DOHH2 (cell line): ENCODE results near the gene FAM171A1.

Source experiments
- H3F3A ChIP-seq: fragments of 200-600 bp; sonication (generic), shearing (Covaris generic); 2 replicates; pipeline ENCODE4 v1.6.0; 2016; ENCODE audit warnings: antibody characterized with exemption, mild to moderate bottlenecking; ENCODE audit not compliant: control insufficient read depth, insufficient read depth
- H3K27ac ChIP-seq: fragments of 200-600 bp; sonication (generic); 2 replicates; pipeline ENCODE4 v1.5.1; 2014; ENCODE audit warnings: low read depth, mild to moderate bottlenecking, low read length, moderate library complexity
- H3K27me3 ChIP-seq: fragments of 200-600 bp; sonication (generic); 2 replicates; pipeline ENCODE4 v1.6.1; 2014; ENCODE audit warnings: mild to moderate bottlenecking, low read length, mixed read lengths; ENCODE audit not compliant: control insufficient read depth
- H3K36me3 ChIP-seq: fragments of 200-600 bp; sonication (generic); 2 replicates; pipeline ENCODE4 v1.6.1; 2014; ENCODE audit warnings: mild to moderate bottlenecking, low read length, moderate library complexity, mixed read lengths; ENCODE audit not compliant: control insufficient read depth
- H3K4me1 ChIP-seq: fragments of 200-600 bp; sonication (generic); 2 replicates; pipeline ENCODE4 v1.6.1; 2014; ENCODE audit warnings: mild to moderate bottlenecking, low read length, mixed read lengths; ENCODE audit not compliant: control insufficient read depth
- H3K4me2 ChIP-seq: fragments of 200-600 bp; sonication (generic); 2 replicates; pipeline ENCODE4 v1.6.0; 2014; ENCODE audit warnings: mild to moderate bottlenecking, low read length, moderate library complexity
- H3K4me3 ChIP-seq: fragments of 200-600 bp; sonication (generic); 2 replicates; pipeline ENCODE4 v1.5.1; 2014; ENCODE audit warnings: mild to moderate bottlenecking, low read length, mixed read lengths
- H3K79me2 ChIP-seq: fragments of 200-600 bp; sonication (generic); 2 replicates; pipeline ENCODE4 v1.6.1; 2014; ENCODE audit warnings: mild to moderate bottlenecking, low read length, mixed read lengths; ENCODE audit not compliant: control insufficient read depth
- H3K9me2 ChIP-seq: fragments of 200-600 bp; sonication (generic); replicated peaks from 2 replicates; pipeline ENCODE4 v1.6.1; 2014; ENCODE audit warnings: mild to moderate bottlenecking, low read length, mixed read lengths; ENCODE audit not compliant: control insufficient read depth
- H3K9me3 ChIP-seq: fragments of 200-600 bp; sonication (generic); 2 replicates; pipeline ENCODE4 v1.6.1; 2014; ENCODE audit warnings: antibody characterized with exemption, low read length, mixed read lengths; ENCODE audit not compliant: control insufficient read depth, insufficient read depth
- H4K20me1 ChIP-seq: fragments of 200-600 bp; sonication (generic); 2 replicates; pipeline ENCODE4 v1.6.0; 2014; ENCODE audit warnings: low read depth, mild to moderate bottlenecking, antibody characterized with exemption, low read length, moderate library complexity; ENCODE audit not compliant: control insufficient read depth, insufficient read depth
- CTCF ChIP-seq: fragments of 200-600 bp; sonication (generic); IDR thresholded peaks from one replicate; pipeline ENCODE4 v1.5.1; 2014; ENCODE audit warnings: antibody characterized with exemption, mild to moderate bottlenecking, low read depth, low read length; ENCODE audit not compliant: poor library complexity, severe bottlenecking
- EZH2phosphoT487 ChIP-seq: fragments of 200-600 bp; sonication (generic); IDR thresholded peaks from 2 replicates; pipeline ENCODE4 v1.6.1; 2017; ENCODE audit warnings: borderline replicate concordance, mild to moderate bottlenecking, antibody characterized with exemption, low read length, moderate library complexity, mixed read lengths

FAM171A1 gene

DNA sequence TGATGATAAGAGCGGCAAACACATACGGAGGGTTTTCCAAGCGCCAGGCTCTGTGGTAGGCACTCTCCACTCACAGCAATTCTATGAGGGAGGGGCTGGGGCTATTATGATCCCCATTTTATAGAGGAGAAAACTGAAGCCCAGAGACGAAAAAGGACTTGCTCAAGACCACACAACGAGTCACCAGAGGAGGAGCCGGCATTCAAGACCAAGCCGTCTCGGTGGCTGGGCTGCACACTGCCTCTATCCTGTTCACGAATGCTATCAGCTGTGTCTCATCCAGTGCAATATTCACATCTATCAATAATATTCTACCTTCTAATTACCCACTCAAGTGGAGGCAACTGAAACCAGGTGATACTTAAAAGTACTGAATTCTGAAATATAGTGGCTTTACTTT lies 134.7 kb downstream of the FAM171A1 start:
- Histone ChIP-seq H3K36me3 (no peaks in the 10 kb centered on the region), H3K27me3 (no peaks in the 10 kb centered on the region), H3K9me2 (no peaks in the 10 kb centered on the region), H3K27ac (no peak overlapping the region), H3K4me3 (no peak overlapping the region), H4K20me1 (no peaks in the 10 kb centered on the region), H3K9me3 (no peaks in the 10 kb centered on the region), H3K79me2 (no peaks in the 10 kb centered on the region), H3K4me2 (no peak overlapping the region), H3F3A (no peaks in the 10 kb centered on the region), H3K4me1 (no peaks in the 10 kb centered on the region)
- TF ChIP-seq EZH2phosphoT487: no peak
- TF ChIP-seq CTCF: no peak

- no peak for TF ChIP-seq CTCF
- TF ChIP-seq EZH2phosphoT487: no peak
- no peak overlapping the region for H3K4me3 ChIP-seq
Observed at GRCh38 chr10:15232279-15232678, 138.8 kb downstream of the FAM171A1 start.

GRCh38 chr10:15231426-15231825 lies 139.7 kb downstream of the FAM171A1 start:
- Histone ChIP-seq H3K27me3 (no peaks in the 10 kb centered on the region), H3K9me2 (no peaks in the 10 kb centered on the region), H3K9me3 (no peaks in the 10 kb centered on the region), H3K36me3 (no peaks in the 10 kb centered on the region), H3K4me3 (no peak overlapping the region), H3K4me2 (no peak overlapping the region), H3K4me1 (no peaks in the 10 kb centered on the region), H3K27ac (no peak overlapping the region), H4K20me1 (no peaks in the 10 kb centered on the region), H3K79me2 (no peaks in the 10 kb centered on the region), H3F3A (no peaks in the 10 kb centered on the region)
- TF ChIP-seq CTCF (no peak), EZH2phosphoT487 (no peak)

More at GRCh38 chr10:15232279-15232678, 138.8 kb downstream of the FAM171A1 start:
- Histone ChIP-seq H3K36me3 (no peaks in the 10 kb centered on the region), H4K20me1 (no peaks in the 10 kb centered on the region), H3K27ac (no peak overlapping the region), H3K9me3 (no peaks in the 10 kb centered on the region), H3K4me2 (no peak overlapping the region), H3K79me2 (no peaks in the 10 kb centered on the region), H3K27me3 (no peaks in the 10 kb centered on the region), H3K4me1 (no peaks in the 10 kb centered on the region), H3K9me2 (no peaks in the 10 kb centered on the region), H3F3A (no peaks in the 10 kb centered on the region)

- Histone ChIP-seq H3K27me3 (no peaks in the 10 kb centered on the region), H3K9me3 (no peaks in the 10 kb centered on the region), H4K20me1 (no peaks in the 10 kb centered on the region), H3K4me1 (no peaks in the 10 kb centered on the region), H3K4me3 (no peak overlapping the region), H3K79me2 (no peaks in the 10 kb centered on the region), H3F3A (no peaks in the 10 kb centered on the region), H3K9me2 (no peaks in the 10 kb centered on the region), H3K36me3 (no peaks in the 10 kb centered on the region), H3K4me2 (no peak overlapping the region), H3K27ac (no peak overlapping the region)
- TF ChIP-seq CTCF (no peak), EZH2phosphoT487 (no peak)
Observed at GRCh38 chr10:15230257-15230656, 140.8 kb downstream of the FAM171A1 start.
